Breast epithelium (tissue), 4 donors: ENCODE measurements around the gene VMAC. TPM values are rescaled to one million over a fixed set of nuclear protein-coding genes. Genes with fewer than 3 reads are reported as not detected.

Experiments
- DNase-seq, 2 donors: peaks; one replicate each; pipeline ENCODE4 v3.0.0-alpha.2; 2019; ENCODE audit warnings: low spot score in 2 of 2
- H3K27ac ChIP-seq, 2 donors: fragments of 200-600 bp; sonication (generic) in 1 of 2; one replicate each; pipeline ENCODE4 v1.5.1; 2016 to 2019; ENCODE audit warnings: mild to moderate bottlenecking in 1 of 2
- H3K27me3 ChIP-seq, 2 donors: fragments of 200-600 bp; sonication (generic) in 1 of 2; one replicate each; pipeline versions ENCODE4 v1.5.1 to v1.6.0; 2017 to 2019; ENCODE audit warnings: control low read depth in 1 of 2, mild to moderate bottlenecking in 1 of 2
- H3K36me3 ChIP-seq: fragments of 200-600 bp; one replicate; pipeline ENCODE4 v1.5.1; 2019
- H3K4me1 ChIP-seq, 2 donors: fragments of 200-600 bp; sonication (generic); one replicate each; pipeline ENCODE4 v1.5.1; 2016 to 2019; ENCODE audit warnings: control low read depth in 1 of 2
- H3K4me3 ChIP-seq, 3 donors: fragments of 200-600 bp; sonication (generic); 1 replicate in 2 of 3; 2 replicates in 1 of 3; pipeline ENCODE4 v1.5.1; 2016 to 2019; ENCODE audit warnings: mild to moderate bottlenecking in 3 of 3, moderate library complexity in 2 of 3
- H3K9me3 ChIP-seq, 2 donors: fragments of 200-600 bp; sonication (generic) in 1 of 2; one replicate each; pipeline ENCODE4 v1.5.1; 2016 to 2019; ENCODE audit warnings: control low read depth in 1 of 2
- CTCF ChIP-seq, 3 donors: fragments of 450-650 bp; IDR thresholded peaks; one replicate each; pipeline ENCODE4 v1.5.1; 2016 to 2017; ENCODE audit warnings: antibody characterized with exemption in 3 of 3, mild to moderate bottlenecking in 3 of 3, moderate library complexity in 3 of 3
- POLR2A ChIP-seq: fragments of 450-650 bp; IDR thresholded peaks from one replicate; pipeline ENCODE4 v1.6.1; 2016; ENCODE audit warnings: antibody characterized with exemption, mild to moderate bottlenecking, moderate library complexity
- POLR2AphosphoS5 ChIP-seq, 3 donors: sonication (generic); formaldehyde crosslinking; IDR thresholded peaks; one replicate each; pipeline ENCODE4 v1.6.1; 2017; ENCODE audit warnings: antibody characterized with exemption in 3 of 3
- intact Hi-C: fragments of 100-400 bp; cut with DNase I; formaldehyde crosslinking; loops from one replicate; pipeline ENCODE4 v1.15.1; 2023; ENCODE audit warnings: low total_unique reads
- total RNA-seq, 3 donors: library from RNA; depleted of rRNA; stranded (reverse); fragments of >200 nt; gene quantifications; one replicate each; pipeline ENCODE4 v1.1.0, GENCODE V29; 2016

Gene VMAC
- total RNA-seq, 3 donors from 2014 or later, result 6.1 to 11.8 (median 9.2) TPM

DNA sequence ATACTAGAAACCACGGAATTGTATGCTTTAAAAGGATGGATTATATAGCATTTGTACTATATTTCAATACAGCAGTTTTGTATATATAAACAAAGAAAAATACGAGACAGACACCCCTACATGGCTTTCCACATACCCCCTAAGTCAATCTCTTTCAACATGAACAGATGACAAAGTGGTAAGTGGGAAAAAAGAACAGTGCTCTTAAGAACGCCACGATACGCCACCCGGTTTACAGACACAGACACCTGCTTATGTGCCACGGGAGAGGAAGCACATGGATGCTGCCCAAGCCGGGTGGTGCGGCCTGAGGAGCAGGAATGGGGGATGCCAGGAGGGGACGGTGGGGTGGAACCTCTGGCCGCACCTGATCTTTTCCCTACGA lies 17.5 kb downstream of the VMAC start:
- intact Hi-C loops, result no loop called here
- Histone ChIP-seq H3K9me3 (no peaks in the 10 kb centered on the region), H3K27me3 (no peaks in the 10 kb centered on the region), H3K4me3 (no peak overlapping the region), H3K4me1 (no peaks in the 10 kb centered on the region), H3K36me3 (peaks cover 7% of the 10 kb centered on the region), H3K27ac (no peak overlapping the region)
- DNase-seq, result peak in 1 of 2 donors; percentile 39
- TF ChIP-seq POLR2AphosphoS5 (IDR thresholded peaks at IDR 0.05), result no peak
- TF ChIP-seq POLR2A, result no peak
- TF ChIP-seq CTCF (IDR thresholded peaks at IDR 0.05), result no peak

- H3K36me3 ChIP-seq, result peaks cover 7% of the 10 kb centered on the region
- TF ChIP-seq CTCF (IDR thresholded peaks at IDR 0.05) (no peak), POLR2AphosphoS5 (IDR thresholded peaks at IDR 0.05) (no peak), POLR2A (no peak)
- H3K27me3 ChIP-seq, result no peaks in the 10 kb centered on the region
- H3K4me1 ChIP-seq, result no peaks in the 10 kb centered on the region
- H3K9me3 ChIP-seq, result no peaks in the 10 kb centered on the region
- H3K4me3 ChIP-seq, result no peak overlapping the region
- peak in 1 of 2 donors; percentile 45 for DNase-seq
- H3K27ac ChIP-seq, result no peak overlapping the region
- intact Hi-C loops, result no loop called here
Observed at GRCh38 chr19:5923356-5923755, 18.7 kb downstream of the VMAC start.

DNA sequence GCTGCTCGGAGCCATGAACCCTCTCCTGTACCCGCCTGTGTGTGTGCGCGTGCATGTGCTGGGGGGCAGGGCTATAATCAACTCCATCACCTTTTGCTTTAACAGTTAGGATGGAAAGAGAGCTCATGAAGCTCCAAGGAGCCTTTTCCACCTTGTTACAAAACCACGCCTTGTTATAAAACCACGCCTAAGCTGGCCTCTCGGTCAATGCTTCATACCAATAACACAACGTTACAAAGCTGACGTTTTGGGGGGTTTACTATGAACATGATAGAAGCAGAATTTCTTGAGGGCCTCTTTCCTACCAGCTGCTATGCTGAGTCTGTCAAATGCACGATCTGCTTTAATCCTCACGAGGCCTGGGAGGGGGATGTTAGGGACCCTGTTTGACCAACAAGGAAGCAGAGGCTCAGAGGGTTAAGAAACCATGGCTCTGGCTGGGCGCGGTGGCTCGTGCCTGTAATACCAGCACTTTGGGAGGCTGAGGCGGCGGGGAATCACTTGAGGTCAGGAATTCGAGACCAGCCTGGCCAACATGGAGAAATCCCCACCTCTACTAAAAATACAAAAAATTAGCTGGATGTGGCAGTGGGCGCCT lies 21.3 kb downstream of the VMAC start:
- intact Hi-C loops, result loop anchor here (5.0 kb wide), 1 partner anchor 941 kb away; no protein-coding TSS in a partner anchor
- Histone ChIP-seq H3K4me1 (no peaks in the 10 kb centered on the region), H3K9me3 (no peaks in the 10 kb centered on the region), H3K4me3 (no peak overlapping the region), H3K27me3 (no peaks in the 10 kb centered on the region), H3K36me3 (peaks cover 18% of the 10 kb centered on the region), H3K27ac (peak overlapping the region; percentile 33 to 46)
- peak in 1 of 2 donors; percentile 45 for DNase-seq
- TF ChIP-seq CTCF (IDR thresholded peaks at IDR 0.05) (no peak), POLR2A (no peak), POLR2AphosphoS5 (IDR thresholded peaks at IDR 0.05) (no peak)

DNA sequence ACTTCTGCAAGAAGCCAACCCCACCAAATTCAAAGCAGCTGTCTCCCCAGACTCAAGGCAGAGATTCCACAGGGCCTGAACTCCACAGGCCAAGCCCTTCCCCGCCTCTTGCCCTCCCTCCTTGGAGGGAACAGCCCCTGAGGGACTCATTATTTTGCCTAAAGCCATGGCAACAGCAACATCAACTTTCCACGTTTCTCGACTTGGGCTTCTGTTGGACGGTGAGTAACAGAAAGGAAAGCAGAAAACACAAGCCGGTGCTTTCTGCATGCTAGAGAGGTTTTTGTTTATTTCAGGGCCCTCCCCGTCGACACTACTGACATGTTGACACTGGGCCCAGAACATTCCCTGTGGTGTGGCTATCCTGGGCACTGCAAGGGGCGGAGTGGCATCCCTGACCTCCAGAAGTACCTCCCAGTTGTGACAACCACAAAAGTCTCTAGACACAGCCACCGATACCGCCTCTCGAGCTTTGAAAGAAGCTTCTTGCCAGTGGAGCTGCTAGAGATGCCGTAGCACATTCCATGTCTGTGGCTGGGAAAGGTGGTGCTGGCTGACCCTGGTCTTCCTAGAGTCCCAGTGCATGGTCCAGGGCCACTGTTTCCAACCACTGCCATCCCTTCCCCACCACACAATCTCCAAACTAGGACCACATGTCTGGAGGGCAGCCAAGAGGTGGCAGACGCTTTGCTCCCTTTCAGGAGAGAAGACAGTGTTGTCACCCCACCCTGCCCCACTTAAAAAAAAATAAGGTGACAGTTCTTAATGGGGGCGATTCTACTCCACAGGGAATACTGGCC lies 22.2 kb downstream of the VMAC start:
- intact Hi-C loops, result loop anchor here (5.0 kb wide), 1 partner anchor 940 kb away; no protein-coding TSS in a partner anchor
- no peaks in the 10 kb centered on the region for H3K9me3 ChIP-seq
- H3K27me3 ChIP-seq, result no peaks in the 10 kb centered on the region
- H3K4me3 ChIP-seq, result no peak overlapping the region
- peak; percentile 52 to 57 for DNase-seq
- H3K4me1 ChIP-seq, result no peaks in the 10 kb centered on the region
- peak overlapping the region; percentile 73 to 90 for H3K27ac ChIP-seq
- TF ChIP-seq CTCF (IDR thresholded peaks at IDR 0.05), result no peak
- peak in 2 of 3 donors; percentile 62 to 89 for TF ChIP-seq POLR2AphosphoS5 (IDR thresholded peaks at IDR 0.05)
- peaks cover 18% of the 10 kb centered on the region for H3K36me3 ChIP-seq

DNA sequence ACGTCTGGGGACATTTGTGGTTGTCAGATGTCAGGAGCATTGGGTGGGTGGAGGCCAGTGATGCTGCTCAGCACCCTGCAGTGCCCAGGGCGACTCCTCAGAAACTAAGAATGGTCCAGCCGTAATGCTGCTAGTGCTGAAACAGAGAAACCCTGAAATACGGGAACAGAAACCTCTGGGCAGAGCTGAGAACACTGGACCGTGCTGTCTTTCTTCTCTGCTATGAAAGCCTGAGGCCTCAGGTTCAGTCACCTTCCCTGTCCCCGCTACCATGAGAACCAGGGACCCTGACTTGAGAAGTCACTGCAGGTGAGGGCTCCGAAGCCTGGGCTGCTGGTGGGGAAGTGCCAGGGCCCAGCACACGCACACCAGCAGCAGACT lies 22.8 kb downstream of the VMAC start:
- no peaks in the 10 kb centered on the region for H3K4me1 ChIP-seq
- TF ChIP-seq POLR2AphosphoS5 (IDR thresholded peaks at IDR 0.05), result no peak
- TF ChIP-seq POLR2A, result no peak
- TF ChIP-seq CTCF (IDR thresholded peaks at IDR 0.05), result no peak
- H3K36me3 ChIP-seq, result peaks cover 18% of the 10 kb centered on the region
- H3K4me3 ChIP-seq, result no peak overlapping the region
- no peaks in the 10 kb centered on the region for H3K9me3 ChIP-seq
- peak overlapping the region; percentile 73 to 90 for H3K27ac ChIP-seq
- no peak for DNase-seq
- intact Hi-C loops, result loop anchor here (5.0 kb wide), 1 partner anchor 940 kb away; no protein-coding TSS in a partner anchor
- no peaks in the 10 kb centered on the region for H3K27me3 ChIP-seq
